ENCODE results near the gene KCTD20.
"Not testable (repeated sequence)": the region's sequence is repeated elsewhere in the genome, so short reads cannot be mapped to it uniquely, and the experiment has no call there.

The KCTD20 gene

GRCh38 chr6:36461646-36462045, 18.8 kb downstream of the KCTD20 start:
- Mint-ChIP-seq H3K36me3 (ENCODE audit: low read depth) (peaks cover 16% of the 10 kb centered on the region), H3K9me3 (no peaks in the 10 kb centered on the region), H3K27ac (no peak overlapping the region), H3K4me1 (ENCODE audit: low read depth) (peaks cover 26% of the 10 kb centered on the region), H3K4me3 (no peak overlapping the region), H3K27me3 (no peaks in the 10 kb centered on the region)
- intact Hi-C loops (cut with micrococcal nuclease), result no loop called here

DNA sequence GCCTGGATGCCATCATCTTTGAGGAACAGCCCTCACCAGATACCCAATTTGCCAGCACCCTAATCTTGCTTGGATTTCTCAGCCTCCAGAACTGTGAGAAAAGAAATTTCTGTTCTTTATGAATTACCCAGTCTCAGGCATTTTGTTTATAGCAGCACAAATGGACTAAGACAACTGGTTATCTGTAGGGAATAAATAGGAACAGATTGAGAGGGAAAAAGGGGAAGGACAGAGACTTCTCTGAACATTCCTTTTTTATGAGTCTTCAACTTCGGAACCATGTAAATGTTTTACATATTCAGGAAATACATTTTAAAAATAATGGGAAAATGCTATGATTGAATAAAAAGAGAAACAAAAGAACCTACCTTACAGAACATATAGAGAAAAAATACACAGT, 20.9 kb downstream of the KCTD20 start:
- Mint-ChIP-seq H3K9me3 (no peaks in the 10 kb centered on the region), H3K27me3 (no peaks in the 10 kb centered on the region), H3K36me3 (ENCODE audit: low read depth) (peaks cover 10% of the 10 kb centered on the region), H3K4me1 (ENCODE audit: low read depth) (peaks cover 22% of the 10 kb centered on the region), H3K4me3 (no peak overlapping the region), H3K27ac (no peak overlapping the region)
- intact Hi-C loops (cut with micrococcal nuclease), result no loop called here

- intact Hi-C loops (cut with micrococcal nuclease), result no loop called here
- peaks cover 26% of the 10 kb centered on the region for H3K4me1 Mint-ChIP-seq (ENCODE audit: low read depth)
- H3K36me3 Mint-ChIP-seq (ENCODE audit: low read depth), result peaks cover 10% of the 10 kb centered on the region
- no peaks in the 10 kb centered on the region for H3K9me3 Mint-ChIP-seq
- no peak overlapping the region for H3K4me3 Mint-ChIP-seq
- H3K27ac Mint-ChIP-seq, result no peak overlapping the region
- no peaks in the 10 kb centered on the region for H3K27me3 Mint-ChIP-seq
Measured at GRCh38 chr6:36464233-36464632, 21.4 kb downstream of the KCTD20 start.

DNA sequence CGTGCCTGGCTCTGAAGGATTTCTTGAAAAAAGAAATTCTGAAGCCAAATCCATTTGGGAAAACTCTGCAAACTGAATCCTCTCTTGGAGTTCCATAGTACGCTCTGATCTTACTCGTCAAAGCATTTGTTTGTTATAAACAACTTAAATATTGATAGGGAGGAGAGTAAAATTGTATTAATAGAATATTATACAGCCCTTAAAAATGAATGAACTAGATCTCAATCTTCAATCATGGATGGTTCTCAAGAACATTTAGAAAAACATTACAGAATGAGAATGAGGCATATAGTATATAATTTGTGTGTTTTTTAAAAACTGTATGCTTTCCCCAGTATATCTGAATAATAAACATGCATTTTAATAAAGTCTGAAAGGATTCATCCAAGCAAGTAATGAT, 24.8 kb downstream of the KCTD20 start:
- Mint-ChIP-seq H3K4me1 (ENCODE audit: low read depth) (peaks cover 12% of the 10 kb centered on the region), H3K36me3 (ENCODE audit: low read depth) (peaks cover 32% of the 10 kb centered on the region), H3K27me3 (no peaks in the 10 kb centered on the region), H3K9me3 (no peaks in the 10 kb centered on the region), H3K4me3 (no peak overlapping the region), H3K27ac (no peak overlapping the region)
- intact Hi-C loops (cut with micrococcal nuclease), result no loop called here

DNA sequence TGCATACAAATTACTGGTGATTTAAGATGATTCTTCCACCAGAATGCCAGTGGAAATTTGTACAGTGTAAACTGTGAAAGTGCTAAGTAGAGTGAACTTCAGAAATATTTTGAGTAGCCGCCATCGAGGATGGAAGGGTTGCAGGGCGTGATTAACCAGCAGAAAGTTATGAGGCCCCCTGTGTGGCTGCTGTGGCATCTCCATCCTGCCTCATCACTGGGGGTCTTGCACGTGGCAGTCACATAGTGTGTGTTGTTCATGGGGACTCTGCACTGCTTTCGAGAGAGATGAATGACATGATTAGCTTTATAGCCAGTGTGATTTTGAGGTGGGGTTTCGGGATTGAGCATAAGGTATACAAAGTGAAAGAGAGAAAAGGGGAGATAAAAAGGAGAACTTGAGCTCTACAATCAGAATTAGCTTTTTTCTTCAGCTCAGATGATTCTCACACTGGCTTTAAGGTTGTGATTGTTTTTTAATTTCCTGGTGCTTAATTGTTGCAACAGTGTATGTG, 26.4 kb downstream of the KCTD20 start:
- H3K9me3 Mint-ChIP-seq, result no peaks in the 10 kb centered on the region

DNA sequence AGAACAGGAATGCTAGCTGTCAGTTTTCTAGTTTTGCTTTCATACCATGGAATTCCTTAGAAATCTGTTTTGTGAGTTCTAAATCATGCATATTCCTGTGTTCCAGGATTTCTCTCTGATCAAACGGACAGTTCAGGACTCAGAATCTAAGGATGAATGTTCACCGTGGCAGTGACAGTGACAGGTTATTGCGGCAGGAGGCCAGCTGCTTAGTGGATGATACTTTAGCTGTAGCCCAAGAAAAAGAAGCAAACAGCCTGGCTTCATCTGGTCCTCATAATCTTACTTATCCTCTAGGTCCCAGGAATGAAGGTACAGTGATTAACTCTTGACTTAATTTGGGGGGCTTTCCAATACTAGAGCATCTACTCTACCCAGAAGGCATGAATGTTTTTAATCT, 27.1 kb downstream of the KCTD20 start:
- Mint-ChIP-seq H3K27me3 (no peaks in the 10 kb centered on the region), H3K27ac (no peak overlapping the region), H3K4me3 (no peak overlapping the region), H3K9me3 (no peaks in the 10 kb centered on the region), H3K36me3 (ENCODE audit: low read depth) (peaks cover 52% of the 10 kb centered on the region), H3K4me1 (ENCODE audit: low read depth) (peaks cover 7% of the 10 kb centered on the region)
- intact Hi-C loops (cut with micrococcal nuclease), result no loop called here

More for the DNA sequence above, 26.4 kb downstream of the KCTD20 start:
- H3K27ac Mint-ChIP-seq, result peak overlapping the region; percentile 39
- intact Hi-C loops (cut with micrococcal nuclease), result no loop called here
- no peaks in the 10 kb centered on the region for H3K27me3 Mint-ChIP-seq
- H3K36me3 Mint-ChIP-seq (ENCODE audit: low read depth), result peaks cover 46% of the 10 kb centered on the region
- no peak overlapping the region for H3K4me3 Mint-ChIP-seq
- H3K4me1 Mint-ChIP-seq (ENCODE audit: low read depth), result peaks cover 7% of the 10 kb centered on the region

DNA sequence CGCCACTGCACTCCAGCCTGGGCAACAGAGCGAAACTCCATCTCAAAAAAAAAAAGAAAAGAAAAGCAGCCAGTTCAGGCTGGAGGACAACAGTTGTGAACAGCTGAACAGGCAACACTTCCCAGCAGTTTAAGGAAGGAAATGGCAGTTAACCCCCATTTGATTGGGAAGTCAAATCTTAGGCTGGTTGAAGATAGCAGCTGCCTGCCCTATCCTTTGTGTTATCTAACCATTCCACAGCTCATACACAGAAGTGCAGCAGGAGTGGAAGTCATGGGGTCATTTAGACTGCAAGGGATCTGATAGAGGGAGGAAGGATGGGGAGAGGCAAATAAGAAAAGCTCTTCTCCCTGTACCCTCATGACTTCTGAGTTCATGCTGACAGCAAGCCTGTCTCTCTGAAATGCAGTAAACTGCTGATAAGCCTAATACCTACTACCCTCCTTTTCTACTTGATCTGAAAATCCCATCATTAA, 35.3 kb downstream of the KCTD20 start:
- Mint-ChIP-seq H3K4me1 (ENCODE audit: low read depth) (peaks cover 17% of the 10 kb centered on the region), H3K4me3 (no peak overlapping the region), H3K27me3 (no peaks in the 10 kb centered on the region), H3K9me3 (no peaks in the 10 kb centered on the region), H3K27ac (no peak overlapping the region), H3K36me3 (ENCODE audit: low read depth) (peaks cover 81% of the 10 kb centered on the region)
- intact Hi-C loops (cut with micrococcal nuclease), result no loop called here

DNA sequence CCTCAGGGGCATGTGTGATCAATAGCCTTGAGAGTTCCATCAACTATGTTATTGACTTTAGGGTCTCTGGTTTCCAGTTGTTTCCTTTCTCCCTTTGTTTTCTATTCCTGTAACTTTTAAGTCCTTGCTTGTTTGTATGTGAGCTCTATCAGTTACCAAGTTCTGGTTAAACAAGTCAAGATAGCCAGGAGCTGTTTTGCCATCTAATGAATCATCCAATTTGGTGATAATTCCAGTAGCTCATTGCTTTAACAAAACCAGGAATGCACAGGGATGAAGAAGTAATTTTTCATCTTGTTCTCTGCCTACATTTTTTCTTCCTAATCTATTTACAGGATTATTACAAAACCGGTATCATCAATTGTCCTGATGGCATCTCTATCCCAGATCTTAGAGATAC, 36.5 kb downstream of the KCTD20 start:
- H3K27me3 Mint-ChIP-seq, result no peaks in the 10 kb centered on the region
- H3K4me1 Mint-ChIP-seq (ENCODE audit: low read depth), result peaks cover 25% of the 10 kb centered on the region
- peaks cover 83% of the 10 kb centered on the region for H3K36me3 Mint-ChIP-seq (ENCODE audit: low read depth)
- no peaks in the 10 kb centered on the region for H3K9me3 Mint-ChIP-seq
- H3K27ac Mint-ChIP-seq, result no peak overlapping the region
- intact Hi-C loops (cut with micrococcal nuclease), result no loop called here
- H3K4me3 Mint-ChIP-seq, result no peak overlapping the region

GRCh38 chr6:36483326-36483725, 40.5 kb downstream of the KCTD20 start:
- Mint-ChIP-seq H3K36me3 (ENCODE audit: low read depth) (peaks cover 96% of the 10 kb centered on the region), H3K4me1 (ENCODE audit: low read depth) (peaks cover 20% of the 10 kb centered on the region)
- H3K9me3 Mint-ChIP-seq; H3K27me3 Mint-ChIP-seq; H3K4me3 Mint-ChIP-seq; intact Hi-C loops (cut with micrococcal nuclease); H3K27ac Mint-ChIP-seq: not testable (repeated sequence)

DNA sequence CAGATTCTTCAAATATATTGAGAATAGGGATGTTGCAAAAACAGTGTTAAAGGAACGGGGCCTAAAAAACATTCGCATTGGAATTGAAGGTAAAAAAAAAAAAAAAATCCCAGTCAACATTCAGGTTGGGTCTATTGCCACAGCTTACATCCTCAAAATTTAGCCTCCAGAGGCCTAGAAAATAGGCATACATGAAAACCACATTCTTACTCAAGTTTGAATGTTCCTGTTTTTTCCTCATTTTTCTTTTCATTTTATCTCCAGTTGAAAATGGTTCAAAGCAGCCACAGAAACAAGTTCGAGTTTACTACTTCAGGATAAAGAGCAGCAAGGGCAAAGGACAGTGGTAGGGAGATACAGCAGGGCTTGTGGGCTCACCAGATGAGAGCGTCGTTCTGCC, 41.9 kb downstream of the KCTD20 start:
- H3K36me3 Mint-ChIP-seq (ENCODE audit: low read depth), result peaks cover 94% of the 10 kb centered on the region
- no peak overlapping the region for H3K27ac Mint-ChIP-seq
- peaks cover 16% of the 10 kb centered on the region for H3K4me1 Mint-ChIP-seq (ENCODE audit: low read depth)

DNA sequence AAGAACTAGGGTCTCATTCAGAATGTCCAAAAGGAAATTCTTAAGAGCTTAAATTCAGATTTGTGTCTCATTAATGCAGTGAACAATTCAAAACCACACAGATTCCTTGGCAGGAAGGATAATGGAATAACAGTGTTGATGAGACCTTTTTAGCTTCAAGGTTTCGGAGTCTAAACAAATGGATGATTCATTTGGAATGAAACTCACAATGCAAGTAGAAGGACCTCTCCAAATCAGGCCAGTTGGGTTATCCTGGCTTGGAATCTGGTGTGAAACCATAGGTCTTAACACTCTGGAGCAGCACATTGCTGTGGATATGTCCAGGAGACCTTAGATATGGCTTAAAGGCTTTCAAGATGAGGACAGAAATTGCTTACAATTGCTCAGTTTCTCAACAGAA, 44.9 kb downstream of the KCTD20 start:
- intact Hi-C loops (cut with micrococcal nuclease), result no loop called here
- no peaks in the 10 kb centered on the region for H3K9me3 Mint-ChIP-seq
- peaks cover 87% of the 10 kb centered on the region for H3K36me3 Mint-ChIP-seq (ENCODE audit: low read depth)
- no peak overlapping the region for H3K4me3 Mint-ChIP-seq
- H3K27me3 Mint-ChIP-seq, result no peaks in the 10 kb centered on the region
- no peak overlapping the region for H3K27ac Mint-ChIP-seq
- peaks cover 32% of the 10 kb centered on the region for H3K4me1 Mint-ChIP-seq (ENCODE audit: low read depth)

More for the DNA sequence above, 41.9 kb downstream of the KCTD20 start:
- H3K27me3 Mint-ChIP-seq, result no peaks in the 10 kb centered on the region
- intact Hi-C loops (cut with micrococcal nuclease), result no loop called here
- no peak overlapping the region for H3K4me3 Mint-ChIP-seq
- H3K9me3 Mint-ChIP-seq, result no peaks in the 10 kb centered on the region

GRCh38 chr6:36488221-36488620, 45.4 kb downstream of the KCTD20 start:
- no peak overlapping the region for H3K27ac Mint-ChIP-seq
- no peak overlapping the region for H3K4me3 Mint-ChIP-seq
- peaks cover 85% of the 10 kb centered on the region for H3K36me3 Mint-ChIP-seq (ENCODE audit: low read depth)
- peaks cover 38% of the 10 kb centered on the region for H3K4me1 Mint-ChIP-seq (ENCODE audit: low read depth)
- no peaks in the 10 kb centered on the region for H3K9me3 Mint-ChIP-seq
- H3K27me3 Mint-ChIP-seq, result no peaks in the 10 kb centered on the region
- intact Hi-C loops (cut with micrococcal nuclease), result no loop called here

- Mint-ChIP-seq H3K36me3 (ENCODE audit: low read depth) (peaks cover 85% of the 10 kb centered on the region), H3K4me1 (ENCODE audit: low read depth) (peaks cover 40% of the 10 kb centered on the region), H3K27ac (no peak overlapping the region), H3K27me3 (no peaks in the 10 kb centered on the region), H3K9me3 (no peaks in the 10 kb centered on the region), H3K4me3 (no peak overlapping the region)
- intact Hi-C loops (cut with micrococcal nuclease), result no loop called here
Measured at GRCh38 chr6:36489426-36489825, 46.6 kb downstream of the KCTD20 start.

- no peak overlapping the region for H3K4me3 Mint-ChIP-seq
- H3K27me3 Mint-ChIP-seq, result no peaks in the 10 kb centered on the region
- intact Hi-C loops (cut with micrococcal nuclease), result loop anchor here (10.0 kb wide), 1 partner anchor 67 kb away; no protein-coding TSS in a partner anchor
- H3K27ac Mint-ChIP-seq, result no peak overlapping the region
- no peaks in the 10 kb centered on the region for H3K9me3 Mint-ChIP-seq
- H3K36me3 Mint-ChIP-seq (ENCODE audit: low read depth), result peaks cover 85% of the 10 kb centered on the region
- peaks cover 45% of the 10 kb centered on the region for H3K4me1 Mint-ChIP-seq (ENCODE audit: low read depth)
Measured at GRCh38 chr6:36491378-36491965, 48.7 kb downstream of the KCTD20 start.

GRCh38 chr6:36492092-36492491, 49.3 kb downstream of the KCTD20 start:
- intact Hi-C loops (cut with micrococcal nuclease), result loop anchor here (10.0 kb wide), 1 partner anchor 67 kb away; no protein-coding TSS in a partner anchor
- peaks cover 45% of the 10 kb centered on the region for H3K4me1 Mint-ChIP-seq (ENCODE audit: low read depth)

More at GRCh38 chr6:36492092-36492491, 49.3 kb downstream of the KCTD20 start:
- no peak overlapping the region for H3K27ac Mint-ChIP-seq
- H3K36me3 Mint-ChIP-seq (ENCODE audit: low read depth), result peaks cover 85% of the 10 kb centered on the region
- H3K4me3 Mint-ChIP-seq, result no peak overlapping the region
- no peaks in the 10 kb centered on the region for H3K27me3 Mint-ChIP-seq
- no peaks in the 10 kb centered on the region for H3K9me3 Mint-ChIP-seq

All from dendritic cell treated with granulocyte-macrophage colony-stimulating factor and Interleukin-4, amounts not matched to agents 40 ng/mL and 50 ng/mL, for 4 days (primary cell).